Muscle of back (tissue), 11 donors: ENCODE data around the gene ECE1. TPM values are rescaled to one million over a fixed set of nuclear protein-coding genes. Genes with fewer than 3 reads are reported as not detected.

ENCODE experiments used
- DNase-seq, 3 donors: peaks; one replicate each; pipeline versions ENCODE4 v3.0.0 to v3.0.0-alpha.2; 2013
- polyA plus RNA-seq, 10 donors: library from polyadenylated mRNA; unstranded; fragments of 120-200 nt; gene quantifications; one replicate each; pipeline ENCODE4 v1.2.1, GENCODE V29; 2013; ENCODE audit not compliant: insufficient read length in 10 of 10

Gene ECE1
- polyA plus RNA-seq, 10 donors: 25.5 to 36.4 (median 31.7) TPM

DNA sequence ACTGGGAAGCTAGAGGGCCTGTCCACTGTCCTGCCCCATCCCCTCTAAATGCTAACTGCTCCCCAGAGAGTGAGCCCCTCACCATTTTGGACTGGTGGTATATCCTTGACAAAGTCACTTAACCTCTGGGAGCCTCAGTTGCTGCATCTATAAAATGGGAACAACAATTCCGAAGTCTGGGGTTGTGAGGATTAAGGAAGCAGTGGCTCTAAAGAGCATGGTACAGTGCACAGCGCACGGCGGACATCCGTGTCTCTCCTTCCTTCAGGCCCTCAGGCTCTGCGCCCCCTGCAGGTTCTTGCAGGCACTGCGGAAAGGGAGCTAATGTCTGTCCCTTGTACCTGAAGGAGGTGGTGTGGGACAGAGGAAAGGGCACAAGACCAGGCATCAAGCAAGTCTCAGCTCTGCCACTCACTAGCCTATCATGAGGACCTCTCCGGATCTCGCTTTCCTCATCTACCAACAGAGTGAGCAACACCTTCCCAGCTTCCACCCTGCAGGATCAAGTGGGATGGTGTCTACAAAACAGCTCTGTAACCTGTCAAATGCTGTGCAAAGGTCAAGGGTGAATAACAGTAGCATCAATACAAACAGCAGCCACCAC, 20.1 kb downstream of the ECE1 start:
- DNase-seq: no peak

GRCh38 chr1:21269461-21270085, 20.7 kb downstream of the ECE1 start:
- no peak for DNase-seq

- DNase-seq: no peak
Observed at GRCh38 chr1:21268281-21269239, 21.7 kb downstream of the ECE1 start.

DNA sequence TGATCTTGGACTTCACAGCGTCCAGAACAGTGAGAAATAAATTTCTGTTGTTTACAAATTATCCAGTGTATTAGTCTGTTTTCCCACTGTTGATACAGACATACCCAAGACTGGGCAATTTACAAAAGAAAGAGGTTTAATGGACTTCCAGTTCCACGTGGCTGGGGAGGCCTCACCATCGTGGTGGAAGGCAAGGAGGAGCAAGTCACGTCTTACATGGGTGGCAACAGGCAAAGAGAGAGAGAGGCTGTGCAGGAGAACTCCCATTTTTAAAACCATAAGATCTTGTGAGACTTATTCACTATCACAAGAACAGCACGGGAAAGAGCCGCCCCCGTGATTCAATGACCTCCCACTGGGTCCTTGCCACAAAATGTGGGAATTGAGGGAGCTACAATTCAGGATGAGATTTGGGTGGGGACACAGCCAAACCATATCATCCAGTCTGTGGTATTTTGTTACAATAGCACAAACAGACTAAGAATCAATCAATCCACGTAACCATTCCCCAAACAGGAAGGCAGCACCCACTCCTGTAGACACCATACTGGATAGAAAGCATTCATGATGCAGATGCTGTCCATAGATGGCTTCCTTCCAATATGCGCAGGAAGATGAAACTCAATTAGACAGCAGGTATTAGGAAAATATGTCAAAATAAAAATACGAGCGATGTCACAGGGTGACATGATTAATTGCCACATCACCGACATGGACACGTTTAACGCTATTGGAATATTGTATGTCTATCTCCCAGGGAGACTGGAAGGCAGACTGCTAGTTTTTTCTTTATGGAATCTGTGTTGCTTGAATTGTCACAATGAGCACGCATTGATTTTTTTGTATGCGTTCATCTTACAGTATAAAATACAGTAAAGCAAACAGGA, 22.8 kb downstream of the ECE1 start:
- DNase-seq: no peak

DNA sequence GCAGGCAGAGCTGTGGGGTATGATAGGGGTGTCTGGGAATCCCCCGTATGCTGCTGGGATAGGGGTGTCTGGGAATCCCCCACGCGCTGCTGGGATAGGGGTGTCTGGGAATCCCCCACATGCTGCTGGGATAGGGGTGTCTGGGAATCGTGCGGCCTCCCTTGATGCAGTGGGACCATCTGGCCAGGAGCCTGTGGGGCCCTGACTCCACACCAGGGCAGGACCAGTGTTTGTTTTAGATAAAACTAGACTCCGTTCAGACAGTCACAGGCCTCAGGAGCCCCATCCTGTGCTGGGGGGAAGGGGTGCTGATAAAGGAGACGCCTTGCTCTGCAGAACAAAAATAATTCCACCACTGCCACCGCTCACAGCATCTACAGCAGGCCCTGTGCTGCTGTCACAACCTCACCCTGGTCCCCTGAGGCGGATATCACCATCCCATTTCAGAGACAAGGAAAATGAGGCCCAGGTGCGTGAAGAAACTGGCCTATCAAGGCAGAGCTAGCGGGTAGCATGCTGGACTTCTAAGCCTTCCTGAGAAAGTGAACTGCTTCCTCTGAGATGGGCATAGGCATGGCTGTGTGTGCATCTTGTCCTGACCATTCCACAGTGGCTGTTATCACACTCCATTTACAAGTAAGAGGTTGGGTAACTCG, 24.0 kb downstream of the ECE1 start:
- DNase-seq: no peak

DNA sequence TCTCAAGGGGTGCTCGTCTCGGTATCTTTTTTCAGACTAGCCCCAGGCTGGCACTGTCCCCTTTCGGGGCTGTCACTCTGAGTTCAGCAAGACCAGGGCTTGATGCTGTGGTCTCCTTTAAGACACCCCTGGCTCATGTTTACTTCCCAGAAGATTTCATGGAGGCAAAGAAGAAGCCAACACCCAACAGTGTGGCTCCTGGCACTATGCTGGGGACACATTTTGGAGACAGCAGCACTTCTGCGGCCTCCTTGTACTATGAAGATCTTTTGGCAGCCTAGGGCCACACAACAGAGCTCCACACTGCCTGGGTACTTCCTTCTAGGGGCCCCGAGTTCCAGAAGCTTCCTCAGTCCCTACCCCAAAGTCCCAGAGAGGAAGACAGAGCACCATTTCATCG, 24.6 kb downstream of the ECE1 start:
- no peak for DNase-seq

DNA sequence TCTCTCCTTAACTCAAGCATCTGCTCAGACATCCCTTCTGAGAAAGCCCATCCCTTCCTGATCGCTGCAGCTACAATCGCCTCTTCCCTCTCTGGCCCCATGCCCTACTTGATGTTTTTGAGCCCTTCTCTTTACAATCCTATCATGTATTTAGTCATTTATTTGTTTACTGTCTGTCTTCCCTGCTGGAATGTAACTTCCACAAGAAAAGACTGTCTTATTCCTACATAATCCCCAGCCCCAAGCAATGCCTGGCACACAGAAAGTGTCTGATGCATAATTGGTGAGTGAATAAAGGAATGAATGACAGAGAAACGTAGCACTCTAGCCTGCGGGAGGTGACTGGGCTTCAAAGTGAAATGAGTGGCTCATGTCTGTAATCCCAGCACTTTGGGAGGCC, 25.4 kb downstream of the ECE1 start:
- no peak for DNase-seq

DNA sequence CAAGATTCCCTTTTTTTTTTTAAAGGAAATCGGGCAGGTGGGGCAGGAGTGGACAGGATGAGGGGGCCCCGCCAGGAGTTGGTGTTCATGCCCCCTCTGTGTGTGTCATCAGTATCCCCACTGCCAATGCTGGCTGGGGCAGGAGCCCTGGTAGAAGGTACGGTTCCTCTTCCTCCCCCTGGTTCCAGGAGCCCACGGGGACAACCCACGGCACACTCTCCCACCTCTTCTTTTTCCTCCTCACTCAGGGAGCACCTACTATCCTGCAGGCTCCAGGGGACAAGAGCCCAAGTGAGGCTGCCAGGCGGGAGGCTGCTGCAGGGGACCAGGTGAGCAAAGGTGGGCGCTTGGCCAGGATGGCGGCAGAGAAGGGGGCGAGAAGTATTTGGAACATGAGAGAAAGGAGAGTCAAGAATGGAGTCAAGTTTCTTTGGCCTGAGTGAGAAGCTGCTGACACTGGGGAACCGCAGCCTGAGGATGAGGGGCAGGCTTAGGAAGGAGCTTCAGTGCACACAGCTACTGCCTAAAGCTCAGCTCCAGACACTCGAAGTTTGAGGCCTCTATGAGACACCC, 26.5 kb downstream of the ECE1 start:
- DNase-seq: no peak

GRCh38 chr1:21263052-21263429, 27.2 kb downstream of the ECE1 start:
- no peak for DNase-seq

- DNase-seq: peak; percentile 51 to 89 (median 70)
Observed at GRCh38 chr1:21262293-21263051, 27.8 kb downstream of the ECE1 start.

GRCh38 chr1:21261551-21262292, 28.5 kb downstream of the ECE1 start:
- peak; percentile 69 to 85 (median 84) for DNase-seq

GRCh38 chr1:21260405-21261125, 29.7 kb downstream of the ECE1 start:
- DNase-seq: peak in 1 of 3 donors; percentile 61

DNA sequence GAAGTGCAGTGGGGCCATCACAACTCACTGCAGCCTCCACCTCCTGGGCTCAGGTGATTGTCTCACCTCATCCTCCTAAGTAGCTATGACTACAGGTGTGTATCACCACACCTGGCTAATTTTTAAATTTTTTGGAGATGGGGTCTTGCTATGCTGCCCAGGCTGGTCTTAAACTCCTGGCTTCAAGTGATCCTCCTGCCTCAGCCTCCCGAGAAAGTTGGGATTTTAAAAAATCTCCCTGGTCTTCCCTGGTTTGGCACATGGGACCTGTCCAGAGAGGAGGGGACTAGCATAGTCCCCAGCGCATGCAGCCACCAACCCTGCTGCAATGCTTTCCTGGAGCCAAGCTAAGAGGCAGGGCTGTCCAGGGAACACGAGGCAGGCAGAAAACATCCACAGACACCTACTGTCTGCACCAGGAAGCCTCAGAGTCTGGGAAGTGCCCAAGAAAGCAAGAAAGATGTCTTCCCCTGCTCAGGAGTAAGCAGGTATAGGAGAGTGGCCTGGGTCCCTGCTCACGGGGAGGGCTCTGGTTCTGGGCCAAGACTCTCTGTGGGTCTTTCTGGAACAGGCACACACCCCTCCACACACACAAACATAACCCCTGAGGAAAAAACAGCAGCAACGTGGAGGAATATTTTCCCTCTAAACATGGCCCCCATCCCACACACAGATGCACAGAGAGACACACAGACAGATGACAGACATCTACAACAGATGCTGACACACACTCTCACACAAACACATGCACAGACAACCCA, 30.8 kb downstream of the ECE1 start:
- DNase-seq: no peak

GRCh38 chr1:21258331-21259134, 31.7 kb downstream of the ECE1 start:
- no peak for DNase-seq

GRCh38 chr1:21257431-21258135, 32.7 kb downstream of the ECE1 start:
- no peak for DNase-seq

- DNase-seq: no peak
Observed at GRCh38 chr1:21256776-21257175, 33.5 kb downstream of the ECE1 start.
